Transverse colon (tissue), 4 donors: ENCODE data around the gene PROSER3.

Experiments
- POLR2A ChIP-seq: fragments of 450-650 bp; IDR thresholded peaks from one replicate; pipeline ENCODE4 v1.6.1; 2016; ENCODE audit warnings: antibody characterized with exemption, mild to moderate bottlenecking, moderate library complexity
- POLR2AphosphoS5 ChIP-seq, 3 donors: sonication (generic); formaldehyde crosslinking; IDR thresholded peaks; one replicate each; pipeline ENCODE4 v1.6.1; 2016; ENCODE audit warnings: antibody characterized with exemption in 3 of 3
- TF ChIP-seq, protein P1 (sequence below), 5 experiments: fragments of 200-600 bp in 3 of 5; fragments of 450-650 bp in 2 of 5; sonication (generic) in 3 of 5; IDR thresholded peaks; 1 replicate in 2 of 5; 2 replicates in 3 of 5; pipeline ENCODE4 v1.5.1; 2016 to 2017; ENCODE audit warnings: antibody characterized with exemption in 5 of 5, inconsistent platforms in 3 of 5, mild to moderate bottlenecking in 2 of 5, moderate library complexity in 1 of 5

DNA sequence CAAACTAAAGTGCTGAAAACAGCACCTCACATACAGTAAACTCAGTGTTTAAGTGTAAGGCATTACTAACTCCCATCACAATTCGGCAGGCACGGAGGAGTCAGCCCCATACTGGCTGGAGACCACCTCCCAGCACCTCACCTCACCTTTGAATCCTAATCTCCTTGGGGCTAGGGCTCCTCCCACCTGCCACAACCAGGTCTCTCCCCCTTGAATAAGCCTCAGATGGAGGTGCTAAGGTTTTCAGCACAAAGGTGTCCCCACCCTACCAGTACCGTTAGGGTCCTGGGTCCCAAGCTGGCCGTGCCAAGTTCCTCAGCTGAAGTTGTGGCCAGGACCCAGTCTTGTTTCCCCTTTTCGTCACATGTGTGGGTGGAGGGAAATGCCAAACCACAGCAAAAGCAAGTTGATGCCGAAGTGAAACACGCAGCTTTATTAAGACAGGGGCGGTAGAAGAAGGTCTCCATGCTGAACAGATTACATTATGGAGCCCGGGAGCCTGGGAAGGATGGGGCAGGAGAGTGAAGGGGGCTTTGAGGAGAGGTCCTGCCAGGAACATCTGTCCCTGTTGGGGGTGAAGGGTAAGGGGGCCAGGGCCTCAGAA is 15.8 kb upstream of the PROSER3 start, which contains the start of gene IGFLR1:
- TF ChIP-seq, protein P1, sequence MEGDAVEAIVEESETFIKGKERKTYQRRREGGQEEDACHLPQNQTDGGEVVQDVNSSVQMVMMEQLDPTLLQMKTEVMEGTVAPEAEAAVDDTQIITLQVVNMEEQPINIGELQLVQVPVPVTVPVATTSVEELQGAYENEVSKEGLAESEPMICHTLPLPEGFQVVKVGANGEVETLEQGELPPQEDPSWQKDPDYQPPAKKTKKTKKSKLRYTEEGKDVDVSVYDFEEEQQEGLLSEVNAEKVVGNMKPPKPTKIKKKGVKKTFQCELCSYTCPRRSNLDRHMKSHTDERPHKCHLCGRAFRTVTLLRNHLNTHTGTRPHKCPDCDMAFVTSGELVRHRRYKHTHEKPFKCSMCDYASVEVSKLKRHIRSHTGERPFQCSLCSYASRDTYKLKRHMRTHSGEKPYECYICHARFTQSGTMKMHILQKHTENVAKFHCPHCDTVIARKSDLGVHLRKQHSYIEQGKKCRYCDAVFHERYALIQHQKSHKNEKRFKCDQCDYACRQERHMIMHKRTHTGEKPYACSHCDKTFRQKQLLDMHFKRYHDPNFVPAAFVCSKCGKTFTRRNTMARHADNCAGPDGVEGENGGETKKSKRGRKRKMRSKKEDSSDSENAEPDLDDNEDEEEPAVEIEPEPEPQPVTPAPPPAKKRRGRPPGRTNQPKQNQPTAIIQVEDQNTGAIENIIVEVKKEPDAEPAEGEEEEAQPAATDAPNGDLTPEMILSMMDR (IDR thresholded peaks at IDR 0.05): no peak
- TF ChIP-seq POLR2AphosphoS5 (IDR thresholded peaks at IDR 0.05) (peak; percentile 42 to 54 (median 47)), POLR2A (peak; percentile 34)
